Cardiac fibroblast (primary cell): ENCODE measurements around the gene PAN2.
"Not testable (repeated sequence)": the region's sequence is repeated elsewhere in the genome, so short reads cannot be mapped to it uniquely, and the experiment has no call there.

Experiments used
- DNase-seq, 2 donors: peaks; one replicate each; pipeline versions ENCODE4 v3.0.0 to v3.0.0-alpha.2; 2010; ENCODE audit warnings: low read depth in 2 of 2
- H3K4me3 ChIP-seq, 2 donors: replicated peaks in 1 of 2; 1 replicate in 1 of 2; 2 replicates in 1 of 2; pipeline ENCODE4 v1.5.1; 2011; ENCODE audit warnings: low read depth in 2 of 2, low read length in 2 of 2, mild to moderate bottlenecking in 2 of 2, moderate library complexity in 1 of 2
- CTCF ChIP-seq: IDR thresholded peaks from one replicate; pipeline ENCODE4 v1.5.1; 2011; ENCODE audit warnings: low read depth, mild to moderate bottlenecking, low read length, inconsistent platforms

The PAN2 gene

GRCh38 chr12:56341616-56342015, 7.8 kb upstream of the PAN2 start:
- TF ChIP-seq CTCF = no peak

GRCh38 chr12:56339158-56339422, 5.3 kb upstream of the PAN2 start:
- H3K4me3 ChIP-seq = no peak overlapping the region

More at GRCh38 chr12:56341616-56342015, 7.8 kb upstream of the PAN2 start:
- no peak overlapping the region for H3K4me3 ChIP-seq
- no peak for DNase-seq

GRCh38 chr12:56338308-56339157, 4.7 kb upstream of the PAN2 start, which contains the start of gene IL23A:
TSS of gene IL23A (plus strand) at chr12:56338884. CDS start at chr12:56339045, 161 bp downstream.
- no peak within 1 kb of the TSS for H3K4me3 ChIP-seq
- DNase-seq = peak in 1 of 2 donors; percentile 61
- TF ChIP-seq CTCF = no peak

More at GRCh38 chr12:56339158-56339422, 5.3 kb upstream of the PAN2 start:
- no peak for TF ChIP-seq CTCF
- DNase-seq = no peak

GRCh38 chr12:56337753-56338251, 4.0 kb upstream of the PAN2 start:
- TF ChIP-seq CTCF = no peak
- DNase-seq = peak in 1 of 2 donors; percentile 19
- H3K4me3 ChIP-seq = no peak overlapping the region

GRCh38 chr12:56336361-56337167, 2.8 kb upstream of the PAN2 start:
- no peak overlapping the region for H3K4me3 ChIP-seq
- no peak for TF ChIP-seq CTCF
- no peak for DNase-seq

- not testable (repeated sequence) for H3K4me3 ChIP-seq, DNase-seq
These were observed 1.7 kb upstream of the PAN2 start for GRCh38 chr12:56335527-56335926.

- peak overlapping the region; percentile 54 to 63 for H3K4me3 ChIP-seq
- DNase-seq = no peak
- no peak for TF ChIP-seq CTCF
These were observed 642 bp upstream of the PAN2 start for GRCh38 chr12:56334490-56334793.
